HG02678 (cell line): ENCODE data around the gene ALDH18A1.

ENCODE experiments used
- ATAC-seq: cut with Tn5 transposase; IDR thresholded peaks from one replicate; pipeline ENCODE4 v1.9.1; 2021; ENCODE audit warnings: mild to moderate bottlenecking, moderate library complexity; ENCODE audit not compliant: unreplicated experiment

ALDH18A1 gene

DNA sequence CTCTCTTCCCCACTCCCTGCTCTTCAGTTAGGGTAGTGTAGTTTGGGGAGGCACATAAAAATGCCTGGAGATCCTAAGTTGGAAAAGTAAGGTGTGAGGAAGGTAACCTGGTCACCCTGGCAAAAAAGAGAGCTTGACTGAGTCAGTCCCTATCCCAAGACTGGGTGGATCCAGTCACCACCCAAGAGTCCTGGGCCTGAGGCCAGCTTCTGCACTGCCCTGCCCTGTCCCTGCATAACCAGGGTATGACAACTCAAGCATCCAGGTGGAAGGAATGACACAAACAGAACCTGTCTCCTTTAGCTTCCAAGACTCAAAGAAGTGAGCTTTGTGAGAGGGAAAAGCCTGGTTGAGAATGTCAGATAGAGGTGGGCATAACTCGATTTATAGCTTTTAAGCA is 68.5 kb downstream of the ALDH18A1 start:
- ATAC-seq = no peak

- no peak for ATAC-seq
These were observed 76.5 kb downstream of the ALDH18A1 start for GRCh38 chr10:95579835-95580535.

DNA sequence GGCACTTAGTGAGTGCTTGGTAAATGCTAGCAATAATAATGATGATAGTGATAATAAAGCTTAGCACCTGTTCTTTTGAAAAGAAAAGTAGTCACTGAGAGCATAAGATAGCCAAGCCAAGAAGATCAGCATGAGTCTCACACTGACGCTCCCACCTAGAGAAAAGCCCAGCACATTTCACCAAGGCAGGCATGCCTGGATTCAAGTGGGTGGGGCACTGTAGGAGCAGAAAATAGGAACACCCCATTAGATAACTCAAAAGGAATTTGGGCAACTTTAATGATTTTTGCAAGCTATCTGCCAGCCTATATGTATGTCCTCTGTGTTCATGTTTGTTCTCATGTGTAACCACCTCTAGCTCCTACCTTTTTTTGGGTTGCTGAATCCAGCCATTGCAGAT is 77.2 kb downstream of the ALDH18A1 start:
- no peak for ATAC-seq

DNA sequence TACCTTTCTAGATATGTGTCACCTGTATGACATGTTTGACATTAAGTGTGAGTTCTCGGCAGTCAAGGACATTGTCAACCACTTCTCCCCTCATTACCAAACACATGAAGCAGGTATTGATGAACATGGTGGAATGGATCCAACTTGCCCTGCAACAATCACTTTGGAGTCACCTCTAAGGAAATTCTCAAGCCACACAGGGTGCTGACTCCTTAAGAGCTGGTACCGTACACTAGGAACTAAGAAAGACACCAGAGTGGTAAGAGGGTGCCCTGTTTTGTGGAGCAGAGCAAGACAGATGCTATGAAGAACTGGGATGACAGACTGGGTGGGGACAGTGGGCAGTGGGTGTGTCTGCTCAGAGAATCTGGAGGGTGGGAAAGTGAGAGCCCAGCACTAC is 77.9 kb downstream of the ALDH18A1 start:
- no peak for ATAC-seq

DNA sequence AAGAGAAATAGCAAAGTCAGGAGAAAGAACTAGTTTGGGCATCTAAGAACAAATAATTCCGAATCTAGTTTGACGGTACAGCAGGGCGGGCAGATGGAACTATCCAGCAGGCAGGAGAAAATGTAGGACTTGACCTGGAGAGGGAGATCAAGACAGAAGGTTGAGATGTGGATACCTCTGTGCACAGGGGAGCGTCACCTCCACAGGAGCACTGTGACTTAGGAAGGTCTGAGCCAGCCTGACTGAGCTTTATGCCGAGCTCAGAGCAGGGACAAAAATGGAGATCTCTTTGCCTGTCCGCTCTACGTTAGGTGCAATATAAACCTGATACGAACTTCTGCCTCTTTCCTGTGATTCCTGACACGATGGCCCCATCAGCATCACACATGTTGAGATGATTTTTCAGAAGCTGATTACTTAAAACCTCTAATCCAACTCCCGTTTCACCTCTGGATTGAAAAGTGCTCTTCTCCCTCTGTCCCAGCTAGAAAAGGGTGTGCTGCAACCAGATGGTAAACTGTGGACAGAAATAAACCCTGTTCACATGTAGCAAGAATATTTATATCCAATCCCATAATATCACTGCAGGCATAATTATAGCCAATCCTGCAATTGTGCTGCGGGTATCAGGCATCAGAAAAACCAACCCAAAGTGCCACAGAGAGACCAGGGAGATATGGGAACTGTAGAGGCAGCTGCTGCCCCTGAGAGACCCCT is 81.7 kb downstream of the ALDH18A1 start:
- no peak for ATAC-seq

- no peak for ATAC-seq
These were observed 82.4 kb downstream of the ALDH18A1 start for GRCh38 chr10:95573964-95574604.

- no peak for ATAC-seq
These were observed 83.0 kb downstream of the ALDH18A1 start for GRCh38 chr10:95573527-95573926.

- no peak for ATAC-seq
These were observed 84.2 kb downstream of the ALDH18A1 start for GRCh38 chr10:95572131-95572820.

GRCh38 chr10:95571390-95571789 is 85.1 kb downstream of the ALDH18A1 start:
- ATAC-seq = no peak

DNA sequence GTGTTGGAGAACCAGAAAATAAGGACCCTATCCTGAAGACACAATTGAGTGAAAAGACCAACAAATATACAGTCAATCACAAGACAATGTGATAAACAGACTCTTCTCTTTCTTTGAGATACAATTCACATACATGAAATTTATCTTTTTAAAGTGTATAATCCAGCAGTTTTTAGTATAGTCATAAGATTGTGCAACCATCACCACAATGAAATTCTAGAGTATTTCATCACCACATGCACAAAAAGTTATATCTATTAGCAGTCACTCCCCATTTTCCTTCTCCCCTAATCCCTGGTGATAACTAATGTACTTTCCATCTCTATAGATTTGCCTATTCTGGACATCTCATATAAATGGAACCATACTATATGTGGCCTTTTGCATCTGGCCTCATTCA is 87.1 kb downstream of the ALDH18A1 start:
- ATAC-seq = no peak

DNA sequence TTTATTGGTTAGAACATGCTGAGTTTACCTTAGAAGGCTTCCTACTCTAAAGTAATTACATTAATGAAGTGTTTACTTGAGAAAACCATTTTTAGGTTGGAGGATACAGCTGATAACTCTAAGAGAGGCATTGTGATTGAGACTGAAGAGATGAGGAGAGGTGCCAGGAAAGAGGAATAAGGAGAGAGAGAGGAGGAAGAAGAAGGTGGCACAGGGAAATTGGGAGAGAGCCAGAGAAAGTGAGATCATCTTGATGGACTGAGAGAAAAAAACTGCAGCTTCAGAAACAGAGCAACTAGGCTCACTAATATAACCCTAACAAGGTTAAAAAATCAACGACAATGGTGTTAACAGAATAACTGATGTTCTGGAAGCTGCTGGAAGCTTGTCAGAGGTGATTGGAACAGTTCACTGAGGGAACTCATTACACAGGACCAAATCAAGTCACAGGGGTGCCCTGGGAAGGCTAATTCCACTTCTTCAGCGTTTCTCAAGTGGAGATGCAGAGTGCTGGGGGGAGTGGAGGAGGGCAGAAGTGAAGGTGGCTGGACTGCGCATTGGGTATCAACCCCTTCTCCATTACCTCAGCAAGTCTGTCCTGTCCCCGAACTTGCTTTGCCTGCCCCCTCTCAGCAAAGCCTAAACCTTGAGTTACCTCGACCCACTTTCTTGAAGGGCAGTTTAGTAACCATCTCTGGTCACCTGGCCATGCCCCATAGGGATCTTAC is 88.4 kb downstream of the ALDH18A1 start:
- no peak for ATAC-seq

DNA sequence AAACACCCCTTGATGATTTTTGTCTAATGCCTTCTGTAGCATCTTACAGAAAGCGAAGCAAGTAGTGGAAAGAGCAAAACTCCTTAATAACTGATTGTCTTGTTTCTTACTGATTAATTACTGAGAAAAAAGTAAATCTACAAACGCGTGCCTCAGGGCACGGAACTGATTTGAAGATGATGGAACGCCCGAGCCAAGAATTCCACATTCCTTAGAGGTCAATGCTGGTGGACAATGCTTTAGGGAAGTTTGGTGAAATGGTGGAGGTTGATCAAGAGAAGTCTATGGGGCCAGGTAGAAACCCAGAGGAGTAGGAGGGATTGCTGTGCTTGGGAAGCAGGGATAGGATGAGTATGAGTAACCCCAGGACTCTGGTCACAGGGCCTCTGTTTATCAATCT is 90.4 kb downstream of the ALDH18A1 start:
- no peak for ATAC-seq

DNA sequence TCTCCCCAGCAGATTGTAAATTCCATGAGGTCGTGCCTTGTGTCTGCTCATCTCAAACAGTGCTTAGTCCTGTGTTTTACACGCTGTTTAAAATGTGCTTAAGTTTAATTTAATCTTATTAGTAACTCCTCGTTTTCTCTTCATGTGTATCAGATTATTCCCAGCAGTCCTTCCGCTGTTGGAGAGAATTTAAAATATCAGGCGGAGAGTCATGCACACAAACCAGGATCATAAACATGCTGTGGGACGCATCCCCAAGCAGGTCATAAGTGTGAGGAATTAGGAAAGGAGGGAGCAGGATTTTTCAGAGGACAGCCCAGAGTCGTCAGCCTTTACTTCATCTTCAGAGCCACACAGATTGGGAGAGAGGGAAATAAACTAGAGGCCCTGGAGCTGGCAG is 91.2 kb downstream of the ALDH18A1 start:
- no peak for ATAC-seq

- ATAC-seq = no peak
These were observed 92.2 kb downstream of the ALDH18A1 start for GRCh38 chr10:95564291-95564690.

DNA sequence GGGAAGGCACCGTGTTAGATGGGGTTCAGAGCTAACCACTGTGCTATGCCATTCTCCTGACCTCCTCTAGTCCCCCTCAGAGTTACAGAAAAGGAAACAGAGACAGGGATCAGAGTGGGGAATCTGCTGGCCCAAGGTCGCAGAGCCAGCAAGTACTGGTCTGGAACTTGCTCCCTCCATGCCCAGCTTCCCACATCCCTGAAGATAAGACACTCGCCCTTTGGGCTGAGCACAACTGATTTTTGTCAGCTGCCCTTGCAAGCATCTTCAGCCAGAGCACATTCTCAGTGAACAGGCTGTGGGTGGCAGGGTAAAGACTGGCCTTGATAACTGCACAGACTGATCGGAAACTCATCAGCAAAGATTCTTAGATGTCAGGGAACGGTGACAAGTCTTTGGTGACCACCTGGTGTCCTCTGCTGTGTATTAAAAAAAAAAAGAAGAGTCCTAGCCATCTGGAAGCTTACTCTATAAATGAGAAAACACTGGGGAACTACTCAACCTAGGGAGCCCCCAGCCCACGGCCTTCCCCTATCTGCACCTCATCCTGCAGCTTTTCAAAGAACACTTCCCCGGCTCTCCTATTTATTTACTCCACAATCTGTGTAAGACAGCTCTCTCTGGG is 94.1 kb downstream of the ALDH18A1 start:
- no peak for ATAC-seq

DNA sequence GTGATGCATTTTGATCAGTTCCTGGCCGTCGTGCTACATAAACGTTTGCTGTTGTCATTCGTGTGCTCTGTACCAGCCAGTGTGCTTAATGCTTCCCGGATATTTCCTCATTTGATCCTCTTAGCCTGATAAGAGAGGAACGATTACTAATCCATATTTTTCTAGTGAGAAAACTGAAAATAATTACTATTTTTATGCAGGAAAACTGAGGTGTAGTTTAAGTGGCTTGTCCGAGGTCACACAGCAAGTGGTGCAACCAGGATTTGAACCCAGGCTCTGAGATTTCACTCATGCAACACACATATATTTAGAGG is 94.7 kb downstream of the ALDH18A1 start:
- ATAC-seq = no peak

DNA sequence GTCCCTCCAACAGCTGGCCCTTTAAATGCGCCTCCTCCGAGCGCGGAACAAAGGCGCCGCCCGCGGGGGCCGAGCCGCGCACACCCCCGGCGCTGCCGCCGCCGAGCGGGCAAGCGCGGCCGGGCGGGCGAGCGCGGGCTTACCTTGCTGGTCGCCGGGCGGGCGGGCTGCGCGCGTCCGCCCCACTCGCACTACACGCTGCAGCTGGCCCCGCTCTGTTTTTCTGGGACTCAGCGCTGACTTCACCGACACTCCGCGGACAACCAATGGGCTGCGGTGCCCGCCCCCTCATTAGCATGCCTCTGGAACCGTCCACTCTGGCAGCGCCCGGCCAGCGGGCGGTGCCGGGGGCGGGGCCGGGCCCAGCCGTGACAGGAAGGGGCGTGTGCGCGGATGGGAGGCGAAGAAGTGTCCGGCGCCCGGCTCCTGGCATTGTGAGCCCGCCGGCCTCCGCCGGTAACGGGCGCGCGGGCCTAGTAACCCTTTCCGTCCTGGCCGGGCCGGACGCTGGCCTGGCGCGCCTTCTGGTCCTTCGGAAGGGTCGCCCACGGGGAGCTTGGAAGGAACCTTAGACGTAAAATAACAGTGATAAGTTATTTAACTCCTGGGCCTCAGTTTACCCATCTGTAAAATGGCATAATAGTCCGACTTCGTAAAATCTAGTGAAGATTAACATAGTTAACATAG is 95.2 kb downstream of the ALDH18A1 start, which contains the start of gene SORBS1:
Gene SORBS1 (minus strand): TSS at position 195 of the 687 bp plus-strand sequence. CDS start 120,236 bp downstream, outside the sequence.
- ATAC-seq = peak; percentile 99

GRCh38 chr10:95560278-95561176 is 96.0 kb downstream of the ALDH18A1 start:
- no peak for ATAC-seq

DNA sequence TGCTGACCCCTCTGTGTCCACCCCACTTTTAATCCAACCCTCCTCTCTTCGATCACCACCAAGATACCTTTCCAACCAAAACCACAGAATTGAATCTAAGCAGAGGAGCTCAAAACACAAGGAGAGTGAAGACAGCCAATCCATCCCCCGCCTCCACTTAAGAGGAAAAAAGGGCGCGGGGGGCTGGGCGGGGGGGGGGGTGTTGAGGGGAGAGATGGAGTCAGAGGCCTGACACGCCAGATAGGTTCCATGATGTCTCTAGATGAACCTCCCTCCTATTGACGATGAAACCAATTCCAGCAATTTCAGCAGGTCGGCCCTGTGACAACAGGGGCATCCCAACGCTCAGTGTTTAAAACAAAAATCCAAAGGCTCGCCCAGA is 96.6 kb downstream of the ALDH18A1 start:
- no peak for ATAC-seq
